Mesodermal cell (in vitro differentiated cells): ENCODE measurements around the gene PRODH2.

Experiments used
- H3K27ac ChIP-seq: 2 replicates; pipeline ENCODE4 v1.7.0; 2013; ENCODE audit warnings: mild to moderate bottlenecking, low read depth, low read length, moderate library complexity; ENCODE audit not compliant: severe bottlenecking
- H3K36me3 ChIP-seq: 2 replicates; pipeline ENCODE4 v1.7.1; 2013; ENCODE audit warnings: mild to moderate bottlenecking, low read length, moderate library complexity; ENCODE audit not compliant: control insufficient read depth, insufficient read depth
- H3K4me1 ChIP-seq: one replicate; pipeline ENCODE4 v1.7.1; 2013; ENCODE audit warnings: mild to moderate bottlenecking, low read length; ENCODE audit not compliant: insufficient read depth, control insufficient read depth, poor library complexity, severe bottlenecking
- H3K4me3 ChIP-seq: 2 replicates; pipeline ENCODE4 v1.7.0; 2013; ENCODE audit warnings: low read length, control low read depth, mild to moderate bottlenecking; ENCODE audit not compliant: insufficient read depth, poor library complexity, severe bottlenecking; ENCODE audit errors: extremely low read depth
- H3K9me3 ChIP-seq: 2 replicates; pipeline ENCODE4 v1.7.1; 2013; ENCODE audit warnings: mild to moderate bottlenecking, low read length, moderate library complexity; ENCODE audit not compliant: control insufficient read depth
- WGBS, 2 experiments: methylation state at CpG; one replicate each; pipeline ENCODE4 v1.1.5; 2013; ENCODE audit warnings: missing lambda C conversion rate in 2 of 2; ENCODE audit not compliant: insufficient coverage in 2 of 2; 5-methylcytosine and 5-hydroxymethylcytosine counted together

Gene PRODH2

DNA sequence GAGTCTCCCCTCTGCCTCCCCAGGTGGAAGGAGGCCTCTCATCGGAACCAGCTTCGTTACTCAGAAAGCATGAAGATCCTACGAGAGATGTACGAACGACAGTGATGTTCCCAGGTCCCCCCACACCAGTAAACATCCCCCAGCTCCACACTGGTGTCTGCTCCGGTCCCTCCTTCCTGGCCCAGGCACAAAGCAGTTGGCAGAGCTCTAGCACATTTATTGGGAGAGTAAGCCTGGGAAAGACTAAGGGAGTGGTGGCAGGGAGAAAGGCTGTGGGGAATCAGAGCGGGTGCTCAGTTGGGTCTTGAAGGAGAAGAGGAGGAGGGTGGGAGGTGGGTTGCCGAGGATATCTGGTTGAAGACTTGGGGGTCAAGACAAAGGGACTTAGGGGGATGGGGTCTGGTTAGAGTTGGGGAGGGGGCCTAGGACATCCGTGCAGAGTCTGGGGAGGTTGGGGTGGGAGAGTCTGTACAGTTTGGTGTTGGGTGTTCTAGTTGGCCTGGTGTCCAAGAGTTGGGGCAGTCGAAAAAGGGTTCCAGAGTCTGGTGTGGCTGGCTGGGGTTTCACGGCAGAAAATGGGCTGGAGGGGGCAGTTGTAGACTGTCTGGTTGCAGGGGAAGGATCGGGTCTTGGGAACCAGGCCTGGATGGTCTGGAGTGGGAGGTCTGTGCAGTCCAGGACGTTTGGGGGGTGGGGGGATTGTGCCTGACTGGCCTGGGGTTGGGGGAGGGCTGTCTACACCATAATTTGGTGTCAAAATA, 58.1 kb downstream of the PRODH2 start:
- no peak overlapping the region for H3K4me3 ChIP-seq
- no peaks in the 10 kb centered on the region for H3K9me3 ChIP-seq
- H3K27ac ChIP-seq = no peak overlapping the region
- H3K36me3 ChIP-seq = peaks cover 46% of the 10 kb centered on the region
- peaks cover 18% of the 10 kb centered on the region for H3K4me1 ChIP-seq
- 91 to 95% methylated on average over 8 to 9 of the region's 13 CpGs for WGBS, 2 experiments

GRCh38 chr19:35753634-35754369, 58.8 kb downstream of the PRODH2 start:
- Histone ChIP-seq H3K27ac (no peak overlapping the region), H3K36me3 (peaks cover 41% of the 10 kb centered on the region), H3K9me3 (no peaks in the 10 kb centered on the region), H3K4me1 (peaks cover 15% of the 10 kb centered on the region), H3K4me3 (no peak overlapping the region)
- WGBS, 2 experiments = 98% methylated on average over 18 of the region's 20 CpGs

GRCh38 chr19:35752746-35753350, 59.8 kb downstream of the PRODH2 start:
- 97% methylated on average over 12 of the region's 20 CpGs for WGBS, 2 experiments
- Histone ChIP-seq H3K4me1 (peaks cover 15% of the 10 kb centered on the region), H3K4me3 (no peak overlapping the region), H3K27ac (no peak overlapping the region), H3K9me3 (no peaks in the 10 kb centered on the region), H3K36me3 (peaks cover 41% of the 10 kb centered on the region)

GRCh38 chr19:35751839-35752745, 60.6 kb downstream of the PRODH2 start:
- H3K27ac ChIP-seq = no peak overlapping the region
- H3K4me1 ChIP-seq = peaks cover 14% of the 10 kb centered on the region
- H3K36me3 ChIP-seq = peaks cover 44% of the 10 kb centered on the region
- WGBS, 2 experiments = 83 to 90% methylated on average over 6 to 7 of the region's 14 CpGs
- no peaks in the 10 kb centered on the region for H3K9me3 ChIP-seq
- H3K4me3 ChIP-seq = no peak overlapping the region

- Histone ChIP-seq H3K27ac (no peak overlapping the region), H3K4me3 (no peak overlapping the region)
- WGBS, 2 experiments = 93 to 100% methylated on average over 1 to 5 of the region's 5 CpGs
Observed at GRCh38 chr19:35750167-35750566, 62.5 kb downstream of the PRODH2 start.

More at GRCh38 chr19:35750167-35750566, 62.5 kb downstream of the PRODH2 start:
- H3K36me3 ChIP-seq = peaks cover 42% of the 10 kb centered on the region
- H3K4me1 ChIP-seq = peaks cover 7% of the 10 kb centered on the region
- no peaks in the 10 kb centered on the region for H3K9me3 ChIP-seq
